ENCODE measurements around the gene ZBTB26. TPM values are rescaled to one million over a fixed set of nuclear protein-coding genes. Genes with fewer than 3 reads are reported as not detected.
A peak's percentile ranks its signal among the peaks of the same experiment; 100 is the strongest.

The ZBTB26 gene
- total RNA-seq, 4 donors from 2014 or later = 6.3 to 10.4 (median 9.1) TPM

- H3K36me3 ChIP-seq = peaks cover 0 to 24% (median 11%) of the 10 kb centered on the region in 4 donors
- no peak for DNase-seq (ENCODE audit: extremely low spot score)
- H3K4me1 ChIP-seq = peaks cover 15 to 77% (median 60%) of the 10 kb centered on the region in 4 donors
- no peaks in the 10 kb centered on the region for H3K9me3 ChIP-seq
- no peak overlapping the region for H3K27ac ChIP-seq (replicated peaks in 1 of 4)
- TF ChIP-seq CTCF (IDR thresholded peaks at IDR 0.05) = no peak
- no peak for TF ChIP-seq POLR2A (IDR thresholded peaks at IDR 0.05; ENCODE audit: low read depth)
- no peak overlapping the region for H3K4me3 ChIP-seq
- H3K27me3 ChIP-seq = no peaks in the 10 kb centered on the region
- intact Hi-C loops (cut with DNase I) = no loop called here
Observed at GRCh38 chr9:122955961-122956360, 24.6 kb upstream of the ZBTB26 start.

DNA sequence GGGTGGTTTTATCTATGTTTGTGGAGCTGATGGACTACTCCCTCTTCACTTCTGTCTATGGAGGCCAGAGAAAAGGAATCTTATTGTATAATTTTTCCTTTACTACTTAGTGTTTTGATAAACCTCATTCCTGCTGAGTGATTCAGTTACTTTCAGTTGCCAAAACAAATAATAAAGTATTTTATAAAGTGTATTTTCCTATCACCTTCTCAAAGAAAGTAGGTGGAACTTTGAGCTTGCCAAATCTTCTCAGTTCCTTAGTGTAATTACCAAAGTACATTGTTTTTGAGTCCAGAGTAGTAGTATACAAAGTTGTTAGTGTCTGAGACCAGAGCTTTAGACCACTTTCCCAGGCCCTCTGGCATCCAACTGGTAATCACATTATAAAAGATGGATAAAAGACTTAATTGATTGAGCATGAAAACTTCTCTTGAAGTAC is 23.0 kb upstream of the ZBTB26 start:
- H3K4me3 ChIP-seq = no peak overlapping the region
- peak overlapping the region; percentile 24 to 55 (median 48) for H3K27ac ChIP-seq (replicated peaks in 1 of 4)
- intact Hi-C loops (cut with DNase I) = no loop called here
- no peak for DNase-seq (ENCODE audit: extremely low spot score)
- peaks cover 0 to 11% (median 5%) of the 10 kb centered on the region in 4 donors for H3K36me3 ChIP-seq
- peaks cover 17 to 83% (median 75%) of the 10 kb centered on the region in 4 donors for H3K4me1 ChIP-seq
- H3K9me3 ChIP-seq = no peaks in the 10 kb centered on the region
- no peaks in the 10 kb centered on the region for H3K27me3 ChIP-seq
- TF ChIP-seq POLR2A (IDR thresholded peaks at IDR 0.05; ENCODE audit: low read depth) (no peak), CTCF (IDR thresholded peaks at IDR 0.05) (no peak), EP300 (IDR thresholded peaks at IDR 0.05) (no peak), POLR2AphosphoS5 (IDR thresholded peaks at IDR 0.05) (no peak)

- Histone ChIP-seq H3K9me3 (no peaks in the 10 kb centered on the region), H3K4me1 (peaks cover 20 to 95% (median 86%) of the 10 kb centered on the region in 4 donors), H3K4me3 (no peak overlapping the region), H3K27me3 (no peaks in the 10 kb centered on the region), H3K27ac (replicated peaks in 1 of 4) (no peak overlapping the region), H3K36me3 (no peaks in the 10 kb centered on the region)
- WGBS = 89% methylated on average over 1 of the region's 1 CpG
- no peak for DNase-seq (ENCODE audit: extremely low spot score)
- intact Hi-C loops (cut with DNase I) = no loop called here
- TF ChIP-seq POLR2A (IDR thresholded peaks at IDR 0.05; ENCODE audit: low read depth) = no peak
Observed at GRCh38 chr9:122951056-122951455, 19.7 kb upstream of the ZBTB26 start.

DNA sequence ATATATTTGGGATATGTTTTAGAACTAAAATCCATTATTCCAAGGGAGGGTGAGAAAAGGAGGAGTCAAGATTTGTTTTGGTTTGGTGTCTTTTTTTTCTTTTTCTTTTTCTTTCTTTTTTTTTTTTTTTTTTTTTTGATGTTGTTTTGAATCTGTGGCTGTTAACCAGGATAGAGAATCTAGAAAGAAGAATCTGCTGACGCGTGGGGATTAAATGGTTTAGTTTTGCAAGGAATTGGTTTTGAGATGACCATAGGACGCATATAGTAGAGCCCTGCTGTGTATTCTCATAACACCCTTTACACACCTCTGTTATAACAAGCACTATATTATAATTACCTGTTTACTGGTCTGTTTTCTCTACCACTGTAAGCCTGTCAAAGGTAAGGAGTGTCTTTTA is 19.0 kb upstream of the ZBTB26 start:
- no peak for DNase-seq (ENCODE audit: extremely low spot score)
- TF ChIP-seq POLR2AphosphoS5 (IDR thresholded peaks at IDR 0.05) = no peak
- no peak for TF ChIP-seq POLR2A (IDR thresholded peaks at IDR 0.05; ENCODE audit: low read depth)
- H3K36me3 ChIP-seq = no peaks in the 10 kb centered on the region
- H3K4me1 ChIP-seq = peaks cover 28 to 95% (median 87%) of the 10 kb centered on the region in 4 donors
- no peak overlapping the region for H3K27ac ChIP-seq (replicated peaks in 1 of 4)
- 85% methylated on average over 3 of the region's 3 CpGs for WGBS
- intact Hi-C loops (cut with DNase I) = no loop called here
- H3K9me3 ChIP-seq = no peaks in the 10 kb centered on the region
- no peaks in the 10 kb centered on the region for H3K27me3 ChIP-seq
- no peak overlapping the region for H3K4me3 ChIP-seq

- TF ChIP-seq CTCF (IDR thresholded peaks at IDR 0.05) (no peak), POLR2AphosphoS5 (IDR thresholded peaks at IDR 0.05) (no peak), POLR2A (IDR thresholded peaks at IDR 0.05; ENCODE audit: low read depth) (no peak), EP300 (IDR thresholded peaks at IDR 0.05) (no peak)
- no peaks in the 10 kb centered on the region for H3K27me3 ChIP-seq
- 91% methylated on average over 1 of the region's 1 CpG for WGBS
- H3K9me3 ChIP-seq = no peaks in the 10 kb centered on the region
- H3K27ac ChIP-seq (replicated peaks in 1 of 4) = no peak overlapping the region
- intact Hi-C loops (cut with DNase I) = loop anchor here (5.0 kb wide), 1 partner anchor 33 kb away; no protein-coding TSS in a partner anchor
- H3K4me1 ChIP-seq = peaks cover 29 to 95% (median 86%) of the 10 kb centered on the region in 4 donors
- H3K36me3 ChIP-seq = no peaks in the 10 kb centered on the region
- no peak for DNase-seq (ENCODE audit: extremely low spot score)
- H3K4me3 ChIP-seq = no peak overlapping the region
Observed at GRCh38 chr9:122949696-122950095, 18.4 kb upstream of the ZBTB26 start.

DNA sequence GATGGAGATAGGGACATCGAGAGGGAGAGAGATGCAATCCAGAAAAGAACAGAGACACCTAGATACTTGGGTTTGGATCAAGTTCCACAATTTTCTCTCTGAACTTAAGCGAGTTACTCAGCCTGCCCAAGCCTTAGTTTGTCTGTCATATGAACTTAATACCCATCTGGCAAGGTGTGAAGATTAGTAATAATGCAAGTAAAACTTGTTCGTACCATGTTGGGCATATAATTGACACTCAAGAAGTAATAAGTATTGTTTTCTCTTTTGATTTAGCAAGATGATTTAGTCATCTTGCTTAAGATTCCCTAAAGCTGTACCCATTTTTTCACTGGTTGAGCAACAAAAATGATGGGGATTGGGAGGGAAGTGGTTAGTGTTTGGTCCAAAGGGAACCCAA is 17.0 kb upstream of the ZBTB26 start:
- DNase-seq (ENCODE audit: extremely low spot score) = no peak
- Histone ChIP-seq H3K36me3 (peaks cover 0 to 3% (median 0%) of the 10 kb centered on the region in 4 donors), H3K4me3 (no peak overlapping the region), H3K27ac (replicated peaks in 1 of 4) (peak overlapping the region; percentile 34 to 98 (median 54)), H3K27me3 (no peaks in the 10 kb centered on the region), H3K4me1 (peaks cover 23 to 94% (median 86%) of the 10 kb centered on the region in 4 donors), H3K9me3 (no peaks in the 10 kb centered on the region)
- intact Hi-C loops (cut with DNase I) = loop anchor here (5.0 kb wide), 1 partner anchor 34 kb away; no protein-coding TSS in a partner anchor
- no peak for TF ChIP-seq CTCF (IDR thresholded peaks at IDR 0.05)
- no peak for TF ChIP-seq EP300 (IDR thresholded peaks at IDR 0.05)
- TF ChIP-seq POLR2AphosphoS5 (IDR thresholded peaks at IDR 0.05) = no peak
- no peak for TF ChIP-seq POLR2A (IDR thresholded peaks at IDR 0.05; ENCODE audit: low read depth)
- WGBS = 82% methylated on average over 3 of the region's 3 CpGs
